HG03196 (cell line): ENCODE results near the gene MAPK14.

Experiments used
- ATAC-seq: cut with Tn5 transposase; IDR thresholded peaks from one replicate; pipeline ENCODE4 v1.9.1; 2021; ENCODE audit not compliant: unreplicated experiment

The MAPK14 gene

DNA sequence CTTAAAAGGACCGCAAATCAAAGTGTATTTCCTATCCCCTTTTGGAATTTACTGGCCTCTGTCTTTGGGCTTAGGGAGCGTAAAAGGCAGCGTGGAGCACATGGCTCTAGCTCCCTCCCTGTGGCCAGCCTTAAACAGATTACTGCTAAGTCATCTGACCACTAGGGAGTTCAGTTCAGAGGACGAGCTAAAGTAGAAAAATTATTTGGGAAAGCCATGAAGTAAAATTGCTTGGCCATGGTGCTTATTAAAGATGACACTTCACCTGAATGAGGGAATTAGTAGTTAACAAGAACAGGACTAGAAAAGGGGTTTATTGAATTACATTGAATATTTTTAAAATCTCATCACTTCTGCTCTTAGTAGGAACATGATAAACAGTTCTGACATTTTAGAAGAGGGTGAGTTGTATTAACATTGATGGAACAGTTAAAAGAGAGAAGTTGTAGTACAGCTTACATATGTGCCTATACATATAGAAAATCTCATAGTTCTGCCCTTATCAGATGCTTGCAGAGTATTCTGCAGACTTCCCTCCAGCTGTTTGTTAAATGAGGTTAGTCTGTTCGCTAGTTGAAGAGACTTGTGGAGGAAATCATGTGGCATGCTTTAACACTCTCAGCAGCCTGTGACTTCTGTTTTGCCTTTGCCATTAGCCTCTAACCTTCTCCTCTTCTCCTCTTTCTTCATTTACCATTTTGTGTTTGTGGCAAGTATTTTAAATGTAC is 71.5 kb downstream of the MAPK14 start:
- ATAC-seq, result no peak

- ATAC-seq, result no peak
These were observed 72.4 kb downstream of the MAPK14 start for GRCh38 chr6:36099869-36100483.

DNA sequence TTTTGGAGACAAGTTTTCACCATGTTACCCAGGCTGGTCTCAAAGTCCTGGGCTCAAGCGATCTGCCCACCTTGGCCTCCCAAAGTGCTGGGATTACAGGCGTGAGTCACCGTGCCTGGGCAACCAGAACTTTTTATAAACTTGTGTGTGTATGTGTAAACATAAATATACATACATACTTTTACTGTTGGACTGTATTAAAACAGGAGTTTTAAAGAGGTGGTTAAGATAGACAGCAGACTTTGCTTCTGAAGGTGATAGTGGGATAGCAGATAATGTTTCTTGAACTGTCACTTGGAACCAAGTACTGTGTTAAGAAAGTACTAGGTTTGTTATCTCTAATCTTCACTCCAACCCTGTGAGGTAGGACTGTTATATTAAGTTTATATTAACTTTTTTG is 74.1 kb downstream of the MAPK14 start:
- no peak for ATAC-seq

DNA sequence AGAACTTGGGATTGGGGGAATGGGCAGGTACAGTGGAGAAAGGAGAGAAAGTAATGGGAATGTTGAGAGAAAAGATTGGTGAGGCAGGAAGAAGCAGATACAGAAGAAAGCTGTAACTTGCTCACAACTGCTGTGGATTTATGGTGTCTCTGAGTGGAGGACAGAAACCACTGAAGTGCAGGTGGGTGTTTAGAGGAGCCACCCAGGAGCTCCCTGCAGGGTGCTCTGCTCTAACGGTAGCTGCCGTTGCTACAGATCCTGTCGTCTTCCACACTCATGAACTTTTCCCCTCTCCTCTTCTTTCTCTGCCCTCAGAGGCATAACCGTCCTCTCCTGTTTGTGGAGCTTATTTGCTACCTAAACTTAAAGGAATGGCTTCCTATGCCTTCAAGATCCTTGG is 75.2 kb downstream of the MAPK14 start:
- no peak for ATAC-seq

DNA sequence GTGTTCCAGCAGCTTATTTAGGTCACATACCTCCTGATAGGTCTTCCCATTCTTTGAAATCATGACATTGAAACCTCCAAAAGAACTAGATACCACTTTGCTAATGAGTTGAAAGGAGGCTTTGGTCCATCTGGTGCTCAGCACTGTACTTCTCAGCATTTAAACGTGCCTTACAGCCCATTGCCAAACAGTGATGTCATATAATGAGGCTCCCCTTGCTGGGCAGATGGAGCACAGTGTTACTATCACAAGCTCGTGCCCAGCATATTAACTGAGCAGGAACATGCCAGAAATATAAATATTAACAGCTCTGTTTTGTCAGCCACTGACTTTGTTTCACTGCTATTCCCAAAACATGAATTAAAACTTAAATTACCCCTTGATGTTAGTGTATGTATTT is 77.2 kb downstream of the MAPK14 start:
- ATAC-seq, result no peak

GRCh38 chr6:36109092-36109491 is 81.5 kb downstream of the MAPK14 start:
- no peak for ATAC-seq

DNA sequence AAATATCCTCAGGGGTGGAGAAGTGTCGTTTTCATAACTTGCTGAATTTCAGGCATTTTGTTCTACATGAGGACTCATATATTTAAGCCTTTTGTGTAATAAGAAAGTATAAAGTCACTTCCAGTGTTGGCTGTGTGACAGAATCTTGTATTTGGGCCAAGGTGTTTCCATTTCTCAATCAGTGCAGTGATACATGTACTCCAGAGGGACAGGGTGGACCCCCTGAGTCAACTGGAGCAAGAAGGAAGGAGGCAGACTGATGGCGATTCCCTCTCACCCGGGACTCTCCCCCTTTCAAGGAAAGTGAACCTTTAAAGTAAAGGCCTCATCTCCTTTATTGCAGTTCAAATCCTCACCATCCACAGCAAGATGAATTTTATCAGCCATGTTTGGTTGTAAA is 82.4 kb downstream of the MAPK14 start:
- ATAC-seq, result no peak

GRCh38 chr6:36110863-36111262 is 83.3 kb downstream of the MAPK14 start:
- ATAC-seq, result no peak

GRCh38 chr6:36111526-36111925 is 83.9 kb downstream of the MAPK14 start:
- no peak for ATAC-seq

DNA sequence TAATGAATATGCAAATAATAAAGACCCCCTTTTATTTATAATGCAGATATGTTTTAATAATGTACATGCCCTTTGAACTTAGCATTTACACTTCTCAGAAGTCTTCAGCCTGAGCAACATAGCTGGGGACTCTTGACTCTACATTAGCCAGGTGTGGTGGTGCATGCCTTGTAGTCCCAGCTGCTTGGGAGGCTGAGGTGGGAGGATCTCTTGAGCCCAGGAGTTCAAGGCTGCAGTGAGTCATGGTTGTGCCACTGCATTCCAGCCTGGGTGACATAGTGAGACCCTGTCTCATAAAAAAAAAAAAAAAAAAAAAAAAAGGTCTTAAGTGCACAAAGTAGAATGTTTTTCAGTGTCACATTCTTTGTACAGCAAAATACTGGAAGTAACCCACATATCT is 85.4 kb downstream of the MAPK14 start:
- ATAC-seq, result no peak

GRCh38 chr6:36113703-36114102 is 86.1 kb downstream of the MAPK14 start:
- no peak for ATAC-seq

- no peak for ATAC-seq
These were observed 87.3 kb downstream of the MAPK14 start for GRCh38 chr6:36114798-36115408.

GRCh38 chr6:36115412-36115811 is 87.8 kb downstream of the MAPK14 start:
- no peak for ATAC-seq

DNA sequence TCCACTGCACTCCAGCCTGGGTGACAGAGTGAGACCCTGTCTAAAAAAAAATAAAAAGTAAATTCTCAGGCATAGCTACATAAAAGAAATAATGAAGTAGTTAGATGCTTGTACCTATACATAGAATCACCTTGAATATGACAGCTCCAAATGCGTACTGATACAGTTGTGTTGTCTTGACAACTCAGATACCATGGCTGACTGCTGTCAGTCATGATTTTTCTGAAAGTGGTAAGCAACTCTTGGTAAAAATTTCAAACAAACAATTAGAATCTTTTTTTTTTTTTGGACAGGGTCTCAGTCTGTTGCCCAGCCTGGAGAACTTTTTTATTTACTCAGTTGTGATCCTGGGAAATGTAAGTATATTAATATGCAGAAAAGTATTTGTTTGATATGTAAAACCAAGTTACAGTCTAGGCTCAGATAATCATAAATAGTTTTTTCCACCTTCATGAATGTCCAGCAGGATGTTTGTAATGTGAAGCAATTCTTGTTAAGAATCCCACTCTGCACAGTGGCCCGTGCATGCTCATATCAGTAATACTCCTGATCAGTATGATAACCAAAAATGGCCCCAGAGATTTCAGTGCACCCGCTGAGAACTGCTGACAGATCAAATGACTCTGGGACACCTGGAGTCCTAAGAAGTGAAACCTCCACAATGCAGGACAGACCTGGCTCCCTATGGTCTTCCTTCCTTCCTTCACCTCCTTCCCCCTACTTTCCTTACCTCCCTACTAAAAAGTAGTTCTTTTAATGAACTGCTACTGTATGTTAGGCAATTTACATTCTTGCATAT is 88.7 kb downstream of the MAPK14 start:
- ATAC-seq, result no peak

GRCh38 chr6:36116943-36117342 is 89.3 kb downstream of the MAPK14 start:
- ATAC-seq, result no peak

GRCh38 chr6:36117658-36118549 is 90.3 kb downstream of the MAPK14 start:
- no peak for ATAC-seq

DNA sequence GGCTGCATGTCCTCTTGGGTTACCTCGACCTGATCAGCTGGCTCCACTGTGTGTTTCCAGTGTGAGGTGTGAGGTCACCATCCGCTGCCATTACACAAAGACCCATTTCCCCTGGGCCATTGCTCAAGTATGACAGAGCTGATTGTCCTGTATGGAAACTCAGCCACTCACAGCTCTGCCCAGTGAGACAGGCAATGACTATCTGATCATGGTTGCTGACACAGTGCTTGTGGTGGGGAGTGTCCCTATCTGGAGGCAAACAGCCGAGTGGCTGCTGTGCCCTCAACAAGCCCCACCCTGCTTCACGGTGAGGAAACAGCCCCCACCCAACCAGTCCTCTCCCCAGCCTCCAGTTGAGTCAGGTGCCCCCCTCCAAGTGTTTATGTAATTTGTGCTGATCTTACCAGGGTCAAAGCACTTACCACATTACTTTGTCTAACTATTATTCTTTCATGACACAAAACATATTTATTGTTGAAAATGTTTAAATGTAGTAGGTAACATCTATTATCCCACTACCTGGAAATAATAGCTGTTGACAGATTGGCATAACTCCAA is 91.0 kb downstream of the MAPK14 start:
- ATAC-seq, result no peak

GRCh38 chr6:36119209-36119608 is 91.6 kb downstream of the MAPK14 start:
- no peak for ATAC-seq

GRCh38 chr6:36120018-36120417 is 92.4 kb downstream of the MAPK14 start:
- no peak for ATAC-seq

- ATAC-seq, result no peak
These were observed 92.9 kb downstream of the MAPK14 start for GRCh38 chr6:36120539-36120938.
